HG02970 (cell line): Measurements from ENCODE around the gene CHPT1.
"Not testable (repeated sequence)": the region's sequence is repeated elsewhere in the genome, so short reads cannot be mapped to it uniquely, and the experiment has no call there.

Source experiments
- ATAC-seq: cut with Tn5 transposase; IDR thresholded peaks from one replicate; pipeline ENCODE4 v1.9.1; 2021; ENCODE audit warnings: mild to moderate bottlenecking, moderate library complexity, moderate number of reproducible peaks; ENCODE audit not compliant: unreplicated experiment, low FRiP score

Gene CHPT1

GRCh38 chr12:101697197-101697929, at the start of gene CHPT1:
Gene CHPT1, plus strand, starts transcription at chr12:101697640. Its CDS starts 222 bp downstream, at chr12:101697862.
- peak; percentile 66 for ATAC-seq

- no peak for ATAC-seq
These were observed 49.7 kb upstream of the CHPT1 start for GRCh38 chr12:101647711-101648110.

- no peak for ATAC-seq
These were observed 49.2 kb upstream of the CHPT1 start for GRCh38 chr12:101648195-101648594.

GRCh38 chr12:101650346-101651117, 46.9 kb upstream of the CHPT1 start:
- no peak for ATAC-seq

- no peak for ATAC-seq
These were observed 44.4 kb upstream of the CHPT1 start for GRCh38 chr12:101653030-101653429.

GRCh38 chr12:101653503-101653902, 43.9 kb upstream of the CHPT1 start:
- no peak for ATAC-seq

- ATAC-seq, result no peak
These were observed 43.0 kb upstream of the CHPT1 start for GRCh38 chr12:101654442-101654841.

- no peak for ATAC-seq
These were observed 42.0 kb upstream of the CHPT1 start for GRCh38 chr12:101655393-101655792.

- not testable (repeated sequence) for ATAC-seq
These were observed 36.8 kb upstream of the CHPT1 start for GRCh38 chr12:101660662-101661061.

GRCh38 chr12:101663298-101663697, 34.1 kb upstream of the CHPT1 start:
- ATAC-seq, result no peak

- no peak for ATAC-seq
These were observed 32.4 kb upstream of the CHPT1 start for GRCh38 chr12:101664992-101665391.

GRCh38 chr12:101666052-101666728, 31.2 kb upstream of the CHPT1 start:
- ATAC-seq, result no peak

- no peak for ATAC-seq
These were observed 29.8 kb upstream of the CHPT1 start for GRCh38 chr12:101667591-101667990.

- ATAC-seq, result no peak
These were observed 27.3 kb upstream of the CHPT1 start for GRCh38 chr12:101670007-101670671.

- no peak for ATAC-seq
These were observed 26.2 kb upstream of the CHPT1 start for GRCh38 chr12:101671157-101671791.

GRCh38 chr12:101671833-101672232, 25.6 kb upstream of the CHPT1 start:
- no peak for ATAC-seq

GRCh38 chr12:101675555-101675954, 21.9 kb upstream of the CHPT1 start:
- no peak for ATAC-seq

GRCh38 chr12:101676497-101676896, 20.9 kb upstream of the CHPT1 start:
- ATAC-seq, result not testable (repeated sequence)

GRCh38 chr12:101678081-101678480, 19.4 kb upstream of the CHPT1 start:
- no peak for ATAC-seq

GRCh38 chr12:101680240-101680639, 17.2 kb upstream of the CHPT1 start:
- ATAC-seq, result no peak
